HG03139 (cell line): ENCODE measurements around the gene ARSG.

ENCODE experiments used
- ATAC-seq: cut with Tn5 transposase; IDR thresholded peaks from one replicate; pipeline ENCODE4 v1.9.1; 2021; ENCODE audit not compliant: unreplicated experiment

The ARSG gene

DNA sequence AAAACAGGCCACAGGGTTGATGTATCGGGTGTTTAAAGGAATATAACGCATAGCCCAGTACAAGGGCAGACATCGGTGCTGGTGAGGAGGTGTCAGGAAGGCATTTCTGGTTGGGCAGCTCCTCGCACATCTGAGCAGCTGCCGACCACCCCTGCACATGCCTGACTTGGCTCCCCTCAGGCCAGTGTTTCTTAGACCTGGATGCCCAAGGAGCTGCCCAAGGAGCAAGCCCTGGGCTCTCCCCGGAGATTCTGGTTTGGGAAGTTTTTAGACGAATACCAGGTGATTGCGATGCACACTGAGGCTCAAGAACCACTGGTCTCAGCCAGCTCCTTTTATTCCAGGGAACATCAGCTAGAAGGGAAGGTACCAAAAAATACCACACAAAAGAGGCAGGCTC lies 154.4 kb downstream of the ARSG start:
- no peak for ATAC-seq

DNA sequence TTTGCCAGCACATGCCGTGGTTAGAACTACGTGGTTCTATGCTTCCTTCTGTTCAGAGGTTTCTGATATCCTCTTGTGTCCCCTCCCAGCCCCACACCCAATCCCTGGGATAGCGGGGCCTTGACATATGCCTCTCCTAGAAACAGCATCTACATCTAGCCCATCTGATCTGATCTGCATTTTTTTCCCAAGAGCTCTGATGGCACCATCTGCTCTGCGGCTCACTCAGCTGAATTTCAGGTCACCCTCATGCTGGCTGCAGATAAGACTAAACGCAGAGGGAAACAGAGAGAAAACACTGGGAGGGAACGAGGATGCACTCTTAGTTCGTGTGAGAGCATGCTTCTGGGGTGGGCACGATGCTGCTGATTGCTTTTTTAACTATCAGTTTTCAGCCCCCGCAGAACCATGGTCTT lies 155.3 kb downstream of the ARSG start:
- no peak for ATAC-seq

DNA sequence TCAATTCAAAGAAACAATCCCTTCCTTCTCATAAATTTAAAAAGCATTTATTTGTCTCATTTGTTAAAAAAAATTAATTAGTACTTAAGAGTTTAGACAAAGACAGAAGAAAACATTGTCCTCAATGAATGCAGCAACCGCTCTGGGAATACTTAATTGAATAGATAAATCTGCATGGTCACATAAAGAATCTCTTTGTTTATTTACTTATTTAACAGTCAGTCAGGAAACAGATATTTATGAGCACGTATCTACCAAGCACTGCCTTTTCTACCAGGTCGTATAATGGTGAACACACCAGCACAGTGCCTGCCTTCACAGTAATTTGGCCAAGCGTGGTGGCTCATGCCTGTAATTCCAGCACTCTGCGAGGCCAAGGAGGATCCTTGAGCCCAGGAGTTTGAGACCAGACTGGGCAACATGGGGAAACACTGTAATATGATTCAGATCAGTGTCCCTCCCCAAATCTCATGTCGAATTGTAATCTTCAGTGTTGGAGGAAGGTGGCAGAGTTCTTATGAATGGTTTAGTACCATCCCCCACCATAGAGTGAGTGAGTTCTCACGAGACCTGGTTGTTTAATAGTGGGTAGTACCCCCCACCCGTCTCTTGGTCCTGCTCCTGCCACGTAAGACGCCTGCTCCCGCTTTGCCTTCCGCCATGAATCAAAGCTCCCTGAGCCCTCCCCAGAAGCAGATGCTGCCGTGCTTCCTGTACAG lies 157.9 kb downstream of the ARSG start:
- ATAC-seq: no peak

GRCh38 chr17:68450391-68450790 lies 159.1 kb downstream of the ARSG start:
- no peak for ATAC-seq

GRCh38 chr17:68450801-68451200 lies 159.5 kb downstream of the ARSG start:
- ATAC-seq: no peak

GRCh38 chr17:68451670-68452354 lies 160.5 kb downstream of the ARSG start:
- no peak for ATAC-seq

- no peak for ATAC-seq
Observed at GRCh38 chr17:68452724-68453290, 161.5 kb downstream of the ARSG start.

GRCh38 chr17:68453991-68454665 lies 162.8 kb downstream of the ARSG start:
- ATAC-seq: no peak

DNA sequence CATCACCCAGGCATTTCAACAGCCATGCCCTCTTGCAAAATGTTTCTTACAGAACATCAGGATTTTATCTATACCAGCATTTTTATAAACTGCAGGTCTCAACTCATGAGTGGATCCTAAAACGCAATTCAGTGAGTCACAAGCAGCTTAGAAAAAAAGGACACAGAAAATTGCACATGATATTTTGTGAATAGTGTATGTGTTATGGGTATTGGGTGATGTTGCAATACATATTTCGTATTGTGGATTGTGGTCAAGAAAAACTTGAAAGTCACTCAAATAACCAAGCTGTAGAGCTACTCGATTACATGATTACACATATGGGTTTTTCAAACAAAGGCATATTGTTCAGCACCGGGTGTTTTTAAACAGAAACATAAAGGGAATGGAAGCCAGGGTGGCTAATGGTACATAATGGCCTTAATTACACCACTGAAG lies 164.6 kb downstream of the ARSG start:
- ATAC-seq: no peak

DNA sequence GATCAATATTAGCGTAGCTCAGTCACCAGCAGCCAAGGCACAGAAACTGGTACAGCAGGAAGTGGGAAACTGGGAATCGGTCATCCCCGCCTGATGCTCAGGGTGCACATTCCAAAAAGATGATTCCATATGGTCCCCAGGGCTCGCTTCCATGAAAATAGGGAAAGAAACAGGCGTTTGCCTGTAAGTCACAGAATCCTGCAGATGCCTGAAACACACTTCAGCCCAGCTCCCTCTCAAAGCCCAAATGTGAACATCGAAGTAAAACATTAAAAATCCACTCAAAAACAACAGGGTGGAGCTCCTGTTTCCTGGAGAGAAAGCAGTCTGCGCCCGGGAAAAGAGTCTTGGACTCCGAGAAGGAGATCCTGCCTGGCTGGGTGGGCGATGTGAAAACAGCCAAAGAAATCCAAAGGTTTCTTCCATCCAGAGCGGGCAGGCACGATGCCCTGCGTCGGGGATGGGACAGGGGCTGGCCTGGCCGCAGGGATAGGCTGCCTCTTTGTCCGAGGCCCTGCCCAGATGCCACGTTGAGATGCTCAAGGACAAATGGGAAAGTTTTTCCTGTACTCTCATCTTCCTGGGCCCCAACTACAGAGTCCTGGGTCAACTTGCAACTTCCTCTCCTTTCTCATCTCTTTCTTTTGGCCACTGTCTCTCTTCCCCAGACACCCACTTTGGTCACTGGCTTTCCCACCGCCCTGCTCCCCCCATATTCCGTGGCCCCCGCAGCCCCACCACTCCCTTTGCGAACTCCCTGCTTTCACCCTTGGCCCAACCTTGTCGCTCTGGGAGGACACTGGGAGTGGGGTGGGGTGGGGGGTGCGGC lies 165.3 kb downstream of the ARSG start:
- ATAC-seq: no peak

- ATAC-seq: peak; percentile 31
Observed at GRCh38 chr17:68457168-68457538, 165.9 kb downstream of the ARSG start, which contains the start of gene WIPI1. WIPI1 (minus strand) TSS chr17:68457496; CDS start chr17:68457421, 75 bp downstream.

DNA sequence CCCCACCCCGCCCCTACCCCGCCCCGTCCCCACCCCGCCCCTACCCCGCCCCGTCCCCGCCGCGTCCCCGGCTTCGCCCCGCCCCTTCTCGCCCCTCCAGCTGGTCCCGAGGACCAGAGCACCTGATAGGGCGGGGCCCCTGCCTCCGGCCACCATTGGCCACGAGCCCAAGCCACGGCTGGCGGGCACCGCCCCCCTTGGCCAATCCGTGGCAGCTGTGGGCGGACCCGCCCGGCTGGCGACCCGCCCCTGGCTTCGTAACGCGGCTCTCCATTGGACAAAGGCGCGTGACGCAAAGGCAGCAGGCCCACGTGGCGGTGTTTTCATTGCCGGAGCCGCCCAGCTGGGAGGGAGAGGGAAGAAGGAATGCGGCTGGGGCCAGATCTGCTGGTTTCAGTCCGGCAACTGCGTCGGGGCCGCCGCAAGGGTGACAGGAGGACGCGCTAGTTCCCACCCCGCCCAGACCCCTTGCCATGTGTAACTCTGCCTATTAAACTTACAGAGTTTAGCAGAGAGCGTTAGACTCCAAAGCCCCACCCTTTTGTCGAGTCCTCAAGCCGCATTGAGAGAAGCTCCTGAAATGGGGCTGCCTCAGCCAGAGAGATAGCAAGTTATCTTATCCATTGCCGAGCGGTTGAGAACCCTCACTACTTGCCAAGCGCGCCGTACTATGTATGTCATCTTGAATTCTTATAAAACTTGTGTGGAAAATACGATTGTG lies 166.4 kb downstream of the ARSG start:
- ATAC-seq: peak; percentile 71

- ATAC-seq: no peak
Observed at GRCh38 chr17:68458260-68459036, 167.2 kb downstream of the ARSG start.

GRCh38 chr17:68459037-68459639 lies 167.8 kb downstream of the ARSG start:
- ATAC-seq: no peak

DNA sequence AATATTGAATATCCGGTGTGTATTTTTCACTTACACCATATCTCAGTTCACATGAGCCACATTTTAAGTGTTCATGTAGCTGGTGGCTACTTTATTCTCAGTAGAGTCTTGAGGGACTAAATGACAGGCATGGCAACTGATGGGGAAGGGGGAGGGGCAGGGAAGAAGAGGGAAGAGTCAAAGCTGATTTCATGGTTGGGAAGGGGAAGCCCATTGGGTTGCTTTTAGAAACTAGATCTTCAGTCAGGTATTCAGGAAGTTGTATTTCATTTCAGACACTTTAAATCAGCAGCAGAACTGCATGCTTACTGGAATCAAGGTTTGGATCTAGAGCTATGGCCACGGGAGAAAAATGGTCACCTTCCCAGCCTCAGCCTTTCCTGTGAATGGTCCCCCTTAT lies 168.9 kb downstream of the ARSG start:
- no peak for ATAC-seq

DNA sequence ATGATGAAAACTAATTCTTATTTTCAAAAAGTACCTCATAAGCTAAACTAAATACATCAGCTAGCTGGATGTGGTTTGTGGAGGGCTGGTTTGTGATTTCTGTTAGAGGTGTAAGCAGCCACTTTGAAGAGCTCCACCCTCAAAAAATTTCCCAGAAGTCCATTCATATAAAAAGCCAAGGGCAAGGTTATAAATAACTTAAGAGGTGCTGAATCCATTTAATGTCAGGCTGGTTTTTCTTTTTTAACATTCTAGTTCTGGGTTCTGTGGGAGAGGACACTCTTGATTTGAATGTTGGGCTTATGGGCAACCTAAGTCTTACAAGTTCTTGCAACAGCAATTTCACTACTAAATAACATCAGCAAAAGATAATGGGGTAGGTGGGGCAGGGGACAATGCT lies 169.4 kb downstream of the ARSG start:
- no peak for ATAC-seq

DNA sequence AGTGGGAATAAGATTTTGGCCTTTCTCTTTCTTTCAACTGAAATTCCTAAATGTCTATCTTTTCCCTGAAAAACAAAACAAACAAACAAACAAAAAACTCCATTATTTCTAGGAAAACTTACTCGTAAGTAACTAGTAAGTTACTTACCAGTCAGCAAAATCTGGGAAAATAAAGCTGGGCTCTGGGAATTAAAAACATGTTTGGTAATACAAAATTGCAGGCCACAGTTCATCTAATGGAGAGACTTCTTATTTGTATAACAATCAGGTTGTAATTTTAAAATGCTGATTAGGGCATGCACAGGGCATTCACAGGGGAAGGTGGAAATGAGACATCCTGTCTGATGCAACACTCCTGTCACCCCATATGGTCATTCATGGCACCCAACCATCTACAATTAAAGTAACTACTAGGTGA lies 169.8 kb downstream of the ARSG start:
- ATAC-seq: no peak

- ATAC-seq: no peak
Observed at GRCh38 chr17:68461589-68461988, 170.3 kb downstream of the ARSG start.
